Astrocyte of the cerebellum (primary cell): ENCODE data around the gene THBS3.

Source experiments
- DNase-seq: peaks from one replicate; pipeline ENCODE4 v3.0.0-alpha.2; 2011; ENCODE audit warnings: low read depth
- H3K4me3 ChIP-seq: 2 replicates; pipeline ENCODE4 v1.5.1; 2011; ENCODE audit warnings: mild to moderate bottlenecking, low read depth, low read length, moderate library complexity
- in situ Hi-C: cut with HindIII; loops from 2 replicates; pipeline ENCODE4 v1.10.0; 2017; ENCODE audit warnings: low sequenced_read_pairs
- TF ChIP-seq, protein P1 (sequence below): IDR thresholded peaks from 2 replicates; pipeline ENCODE4 v1.5.1; 2012; ENCODE audit warnings: low read length, low read depth, moderate library complexity, mild to moderate bottlenecking; ENCODE audit errors: missing control alignments

The THBS3 gene

DNA sequence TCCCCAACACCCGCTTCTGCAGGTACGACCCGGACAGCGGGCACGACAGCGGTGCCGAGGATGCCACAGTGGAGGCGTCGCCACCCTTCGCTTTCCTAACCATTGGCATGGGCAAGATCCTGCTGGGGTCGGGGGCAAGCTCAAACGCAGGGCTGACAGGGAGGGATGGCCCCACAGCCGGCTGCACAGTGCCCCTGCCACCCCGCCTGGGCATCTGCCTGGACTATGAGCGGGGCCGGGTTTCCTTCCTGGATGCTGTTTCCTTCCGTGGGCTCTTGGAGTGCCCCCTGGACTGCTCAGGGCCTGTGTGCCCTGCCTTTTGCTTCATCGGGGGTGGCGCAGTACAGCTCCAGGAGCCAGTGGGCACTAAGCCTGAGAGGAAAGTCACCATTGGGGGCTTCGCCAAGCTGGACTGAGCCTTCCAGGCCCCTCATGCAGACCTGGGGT, 23.9 kb downstream of the THBS3 start:
- in situ Hi-C loops, result no loop called here
- H3K4me3 ChIP-seq, result no peak overlapping the region
- TF ChIP-seq, protein P1, sequence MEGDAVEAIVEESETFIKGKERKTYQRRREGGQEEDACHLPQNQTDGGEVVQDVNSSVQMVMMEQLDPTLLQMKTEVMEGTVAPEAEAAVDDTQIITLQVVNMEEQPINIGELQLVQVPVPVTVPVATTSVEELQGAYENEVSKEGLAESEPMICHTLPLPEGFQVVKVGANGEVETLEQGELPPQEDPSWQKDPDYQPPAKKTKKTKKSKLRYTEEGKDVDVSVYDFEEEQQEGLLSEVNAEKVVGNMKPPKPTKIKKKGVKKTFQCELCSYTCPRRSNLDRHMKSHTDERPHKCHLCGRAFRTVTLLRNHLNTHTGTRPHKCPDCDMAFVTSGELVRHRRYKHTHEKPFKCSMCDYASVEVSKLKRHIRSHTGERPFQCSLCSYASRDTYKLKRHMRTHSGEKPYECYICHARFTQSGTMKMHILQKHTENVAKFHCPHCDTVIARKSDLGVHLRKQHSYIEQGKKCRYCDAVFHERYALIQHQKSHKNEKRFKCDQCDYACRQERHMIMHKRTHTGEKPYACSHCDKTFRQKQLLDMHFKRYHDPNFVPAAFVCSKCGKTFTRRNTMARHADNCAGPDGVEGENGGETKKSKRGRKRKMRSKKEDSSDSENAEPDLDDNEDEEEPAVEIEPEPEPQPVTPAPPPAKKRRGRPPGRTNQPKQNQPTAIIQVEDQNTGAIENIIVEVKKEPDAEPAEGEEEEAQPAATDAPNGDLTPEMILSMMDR, result no peak
- no peak for DNase-seq

DNA sequence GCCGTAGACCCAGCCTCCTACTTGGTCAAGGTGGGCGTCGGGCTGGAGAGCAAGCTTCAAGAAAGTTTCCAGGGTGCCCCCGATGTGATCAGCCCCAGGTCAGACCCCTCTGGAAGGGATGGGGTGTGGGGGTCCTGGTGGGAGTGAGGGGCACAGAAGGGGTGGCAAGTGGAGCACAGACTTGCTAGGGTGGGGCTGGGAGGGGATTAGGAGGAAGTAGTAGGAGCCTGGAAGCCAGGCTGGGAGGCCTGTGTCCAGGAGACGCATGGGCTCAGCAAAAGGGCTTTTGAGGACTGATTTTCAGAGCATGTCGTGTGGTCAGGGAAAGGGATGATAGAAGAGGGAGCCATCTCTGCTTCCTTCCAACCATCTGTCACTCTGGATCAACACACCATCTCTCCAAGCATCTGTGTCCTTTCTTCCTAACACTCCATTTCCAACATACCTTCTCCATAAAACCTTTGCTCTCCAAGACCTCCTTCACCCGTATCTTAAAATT, 25.6 kb downstream of the THBS3 start:
- in situ Hi-C loops, result no loop called here
- TF ChIP-seq, protein P1, result no peak
- no peak for DNase-seq
- no peak overlapping the region for H3K4me3 ChIP-seq

DNA sequence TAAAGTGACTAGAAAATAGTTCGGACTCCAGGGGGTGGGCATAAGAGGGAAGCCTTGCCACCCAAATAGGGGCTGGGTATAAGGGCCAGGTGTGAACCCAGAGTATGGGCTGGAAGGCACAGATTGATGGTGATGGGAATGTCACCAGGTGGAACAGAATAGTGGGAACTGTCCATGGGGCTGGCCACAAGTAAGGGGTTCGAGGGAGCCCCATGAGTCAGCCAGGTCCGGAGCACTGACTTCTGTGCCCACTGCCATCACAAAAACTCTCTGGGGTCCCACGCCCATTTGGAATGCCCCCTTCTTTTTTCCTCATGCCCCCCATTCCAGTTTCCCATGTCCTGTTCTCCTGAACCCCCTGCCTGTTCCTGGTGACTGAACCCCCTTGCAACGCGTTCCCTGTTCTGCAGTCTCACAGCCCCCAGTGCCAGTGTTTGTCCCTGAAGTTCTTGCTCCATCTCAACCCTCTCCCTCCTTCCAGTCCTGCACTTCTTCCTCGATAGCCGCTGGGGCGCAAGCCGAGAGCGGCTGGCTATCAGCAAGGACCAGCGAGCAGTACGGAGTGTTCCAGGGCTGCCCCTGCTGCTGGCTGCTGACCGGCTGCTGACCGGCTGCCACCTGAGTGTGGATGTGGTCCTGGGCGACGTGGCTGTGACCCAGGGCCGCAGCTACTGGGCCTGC, 26.2 kb downstream of the THBS3 start:
- H3K4me3 ChIP-seq, result no peak overlapping the region
- no peak for DNase-seq
- in situ Hi-C loops, result no loop called here
- TF ChIP-seq, protein P1, result no peak

DNA sequence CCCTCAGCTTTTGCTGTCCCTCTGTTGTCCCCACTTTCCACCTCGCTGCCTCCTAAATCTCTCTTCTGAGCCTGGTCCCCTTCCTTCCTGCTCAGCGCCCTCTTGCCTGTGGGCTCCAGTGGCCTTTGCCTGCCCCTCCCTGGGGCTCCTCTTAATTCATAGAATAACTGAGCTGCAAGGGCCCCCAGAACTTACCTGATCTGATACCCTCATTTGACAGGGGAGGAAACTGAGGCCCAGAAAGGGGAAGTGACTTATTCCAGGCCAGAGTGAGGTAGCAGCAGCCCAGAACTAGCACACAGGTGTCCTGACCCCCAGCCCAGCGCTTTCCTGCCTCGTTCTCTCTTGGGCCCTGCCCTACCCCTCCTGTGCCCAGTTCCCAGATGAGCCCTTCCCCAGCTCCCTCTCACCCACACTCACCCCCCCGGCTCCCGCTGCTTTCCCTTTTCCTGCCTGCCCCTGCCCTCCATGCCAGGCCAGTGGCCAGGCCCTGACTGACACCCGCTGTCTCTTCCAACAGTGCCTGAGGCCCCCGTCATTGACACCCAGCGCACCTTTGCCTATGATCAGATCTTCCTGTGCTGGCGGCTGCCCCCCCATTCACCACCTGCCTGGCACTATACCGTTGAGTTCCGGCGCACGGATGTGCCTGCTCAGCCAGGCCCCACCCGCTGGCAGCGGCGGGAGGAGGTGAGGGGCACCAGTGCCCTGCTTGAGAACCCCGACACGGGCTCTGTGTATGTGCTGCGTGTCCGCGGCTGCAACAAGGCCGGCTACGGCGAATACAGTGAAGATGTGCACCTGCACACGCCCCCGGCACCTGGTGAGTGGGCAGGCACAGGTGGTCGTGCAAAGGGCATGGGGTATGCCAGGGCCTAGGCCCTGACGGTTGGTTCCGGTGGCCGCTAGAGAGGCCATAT, 28.3 kb downstream of the THBS3 start:
- in situ Hi-C loops, result no loop called here
- no peak for DNase-seq
- TF ChIP-seq, protein P1, result no peak
- H3K4me3 ChIP-seq, result no peak overlapping the region

DNA sequence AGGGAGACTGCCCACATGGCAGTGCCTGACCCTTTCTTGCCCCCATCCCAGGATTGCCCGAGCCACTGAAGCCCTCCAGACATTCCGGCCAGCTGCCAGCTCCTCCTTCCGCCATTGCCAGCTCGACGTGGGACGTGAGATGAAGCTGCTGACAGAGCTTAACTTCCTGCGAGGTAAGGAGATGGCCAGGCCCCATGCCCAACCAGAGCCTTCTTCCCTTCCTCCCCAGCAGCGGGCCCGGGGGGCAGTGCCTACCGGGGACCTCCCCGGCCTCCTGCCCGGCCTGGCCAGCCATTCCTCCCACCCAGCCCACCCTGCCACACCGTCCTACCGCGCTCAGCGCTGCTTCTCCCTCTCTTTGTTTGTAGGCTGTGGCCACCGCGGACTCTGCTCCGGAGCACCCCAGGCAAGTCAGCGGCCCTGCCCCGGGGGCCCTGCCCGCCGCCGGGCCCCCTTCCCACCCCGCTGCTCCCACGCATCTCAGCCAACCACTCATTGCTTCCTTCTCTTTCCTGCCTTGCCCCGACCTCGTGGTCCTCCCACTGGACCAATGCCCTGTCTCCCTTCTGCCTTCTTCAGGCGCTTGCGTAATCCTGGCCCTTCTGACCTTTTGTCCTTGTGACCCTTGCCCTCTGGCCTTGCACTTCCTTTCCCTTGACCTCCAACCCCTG, 29.1 kb downstream of the THBS3 start:
- in situ Hi-C loops, result no loop called here
- DNase-seq, result no peak
- TF ChIP-seq, protein P1, result no peak
- H3K4me3 ChIP-seq, result no peak overlapping the region

DNA sequence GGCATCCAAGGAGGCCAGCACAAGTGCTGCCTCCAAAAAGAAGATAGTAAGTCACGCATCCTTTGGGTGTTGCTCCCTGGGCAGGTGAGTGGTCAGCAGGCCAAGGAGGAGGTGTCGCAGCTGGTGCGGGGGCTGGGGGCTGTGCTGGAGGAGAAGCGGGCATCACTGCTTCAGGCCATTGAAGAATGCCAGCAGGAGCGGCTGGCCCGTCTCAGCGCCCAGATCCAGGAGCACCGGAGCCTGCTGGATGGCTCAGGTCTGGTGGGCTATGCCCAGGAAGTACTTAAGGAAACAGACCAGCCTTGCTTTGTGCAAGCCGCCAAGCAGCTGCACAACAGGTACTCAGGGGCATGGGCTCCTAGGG, 29.8 kb downstream of the THBS3 start:
- in situ Hi-C loops, result no loop called here
- DNase-seq, result no peak
- H3K4me3 ChIP-seq, result no peak overlapping the region
- TF ChIP-seq, protein P1, result no peak
